ENCODE data around the gene RNF151. TPM values are rescaled to one million over a fixed set of nuclear protein-coding genes. Genes with fewer than 3 reads are reported as not detected.

The RNF151 gene
- total RNA-seq, 1 donor from 2014 or later = not detected

DNA sequence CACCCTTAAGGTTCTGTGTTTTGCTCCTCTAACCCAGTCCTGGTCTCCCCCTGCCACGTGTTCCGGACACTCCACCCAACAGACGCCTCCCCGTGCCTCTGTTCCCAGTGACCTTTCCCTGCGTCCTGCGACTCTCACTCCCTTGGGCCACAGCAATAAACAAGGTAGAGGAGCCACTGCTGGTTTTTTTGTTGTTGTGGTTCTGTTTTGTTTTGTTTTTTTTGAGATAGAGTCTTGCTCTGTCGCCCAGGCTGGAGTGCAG is 49.2 kb downstream of the RNF151 start:
- Histone ChIP-seq H3K27me3 (peaks cover 11% of the 10 kb centered on the region), H3K9me3 (no peaks in the 10 kb centered on the region), H3K4me3 (no peak overlapping the region), H3K4me1 (peaks cover 16% of the 10 kb centered on the region), H3K36me3 (no peaks in the 10 kb centered on the region), H3K27ac (no peak overlapping the region)
- DNase-seq (ENCODE audit: extremely low spot score in 2 of 2) = no peak
- intact Hi-C loops (cut with DNase I) = no loop called here
- TF ChIP-seq POLR2A (IDR thresholded peaks at IDR 0.05) (no peak), POLR2AphosphoS5 (IDR thresholded peaks at IDR 0.05; ENCODE audit: insufficient read depth in 1 of 2, low read depth in 1 of 2) (no peak)
- TF ChIP-seq, protein P1, sequence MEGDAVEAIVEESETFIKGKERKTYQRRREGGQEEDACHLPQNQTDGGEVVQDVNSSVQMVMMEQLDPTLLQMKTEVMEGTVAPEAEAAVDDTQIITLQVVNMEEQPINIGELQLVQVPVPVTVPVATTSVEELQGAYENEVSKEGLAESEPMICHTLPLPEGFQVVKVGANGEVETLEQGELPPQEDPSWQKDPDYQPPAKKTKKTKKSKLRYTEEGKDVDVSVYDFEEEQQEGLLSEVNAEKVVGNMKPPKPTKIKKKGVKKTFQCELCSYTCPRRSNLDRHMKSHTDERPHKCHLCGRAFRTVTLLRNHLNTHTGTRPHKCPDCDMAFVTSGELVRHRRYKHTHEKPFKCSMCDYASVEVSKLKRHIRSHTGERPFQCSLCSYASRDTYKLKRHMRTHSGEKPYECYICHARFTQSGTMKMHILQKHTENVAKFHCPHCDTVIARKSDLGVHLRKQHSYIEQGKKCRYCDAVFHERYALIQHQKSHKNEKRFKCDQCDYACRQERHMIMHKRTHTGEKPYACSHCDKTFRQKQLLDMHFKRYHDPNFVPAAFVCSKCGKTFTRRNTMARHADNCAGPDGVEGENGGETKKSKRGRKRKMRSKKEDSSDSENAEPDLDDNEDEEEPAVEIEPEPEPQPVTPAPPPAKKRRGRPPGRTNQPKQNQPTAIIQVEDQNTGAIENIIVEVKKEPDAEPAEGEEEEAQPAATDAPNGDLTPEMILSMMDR (IDR thresholded peaks at IDR 0.05) = no peak

DNA sequence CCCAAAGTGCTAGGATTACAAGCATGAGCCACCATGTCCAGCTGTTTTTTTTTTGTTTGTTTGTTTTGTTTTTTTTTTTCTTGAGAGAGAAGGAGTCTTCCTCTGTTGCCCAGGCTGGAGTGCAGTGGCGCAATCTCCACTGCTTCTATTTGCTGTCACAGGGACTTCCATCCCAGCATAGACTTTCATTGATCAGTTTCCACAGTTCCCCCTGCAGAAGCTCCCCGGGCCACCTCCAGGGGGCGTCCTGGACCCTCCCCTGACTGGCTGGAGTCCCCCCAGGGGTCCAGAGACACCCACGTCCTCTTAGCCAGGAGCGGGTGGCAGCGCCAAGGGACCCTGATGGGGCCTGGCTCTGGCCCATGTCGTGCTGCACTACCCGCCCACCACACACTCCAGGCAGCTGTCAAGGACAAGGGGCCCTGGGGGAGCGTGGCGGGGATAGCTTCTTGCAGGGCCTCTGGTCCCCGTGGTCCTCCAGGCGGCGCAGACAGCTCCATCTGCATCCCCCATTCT is 49.8 kb downstream of the RNF151 start:
- TF ChIP-seq POLR2A (IDR thresholded peaks at IDR 0.05) (no peak), POLR2AphosphoS5 (IDR thresholded peaks at IDR 0.05; ENCODE audit: insufficient read depth in 1 of 2, low read depth in 1 of 2) (no peak)
- TF ChIP-seq, protein P1 (IDR thresholded peaks at IDR 0.05) = no peak
- no peak for DNase-seq (ENCODE audit: extremely low spot score in 2 of 2)
- intact Hi-C loops (cut with DNase I) = no loop called here
- Histone ChIP-seq H3K36me3 (no peaks in the 10 kb centered on the region), H3K27me3 (peaks cover 11% of the 10 kb centered on the region), H3K9me3 (no peaks in the 10 kb centered on the region), H3K27ac (no peak overlapping the region), H3K4me1 (peaks cover 16% of the 10 kb centered on the region), H3K4me3 (no peak overlapping the region)

Small RNA genes within 50 kb of the gene (small RNA-seq; reads per million reads assigned to genes)
- gene AC005363.2 = not detected
- gene RN7SL219P = not detected
- gene SNORA10 = not detected
- gene SNORA64 = not detected

Other genes with a start within 250 kb of the RNF151 start
- 96.0 TPM for gene NME3, start 195.3 kb upstream of the RNF151 start, total RNA-seq
- 13.5 TPM for gene EME2, start 194.0 kb upstream of the RNF151 start, total RNA-seq
- gene MRPS34, start 193.7 kb upstream of the RNF151 start, total RNA-seq = 89.6 TPM
- 75.9 TPM for gene SPSB3, start 184.3 kb upstream of the RNF151 start, total RNA-seq
- 40.8 TPM for gene NUBP2, start 183.9 kb upstream of the RNF151 start, total RNA-seq
- not detected for gene IGFALS, start 173.2 kb upstream of the RNF151 start, total RNA-seq
- 71.5 TPM for gene HAGH, start 140.0 kb upstream of the RNF151 start, total RNA-seq
- 53.5 TPM for gene FAHD1, start 139.7 kb upstream of the RNF151 start, total RNA-seq
- not detected for gene MEIOB, start 94.7 kb upstream of the RNF151 start, total RNA-seq
- 4.4 TPM for gene HS3ST6, start 48.4 kb upstream of the RNF151 start, total RNA-seq
- 53.0 TPM for gene MSRB1, start 23.7 kb upstream of the RNF151 start, total RNA-seq
- not detected for gene RPL3L, start 12.2 kb upstream of the RNF151 start, total RNA-seq
- 132 TPM for gene NDUFB10, start 7.3 kb upstream of the RNF151 start, total RNA-seq
- 3,117 TPM for gene RPS2, start 2.0 kb upstream of the RNF151 start, total RNA-seq
- 44.2 TPM for gene TBL3, start 5.2 kb downstream of the RNF151 start, total RNA-seq
- 1.2 TPM for gene NOXO1, start 14.6 kb downstream of the RNF151 start, total RNA-seq
- gene GFER, start 17.3 kb downstream of the RNF151 start, total RNA-seq = 11.5 TPM
- 8.3 TPM for gene SYNGR3, start 23.1 kb downstream of the RNF151 start, total RNA-seq
- gene ZNF598, start 43.0 kb downstream of the RNF151 start, total RNA-seq = 51.8 TPM
- not detected for gene NPW, start 52.9 kb downstream of the RNF151 start, total RNA-seq
- 44.7 TPM for gene NHERF2, start 60.0 kb downstream of the RNF151 start, total RNA-seq
- 28.5 TPM for gene NTHL1, start 81.0 kb downstream of the RNF151 start, total RNA-seq
- 78.6 TPM for gene TSC2, start 81.1 kb downstream of the RNF151 start, total RNA-seq
- 153 TPM for gene PKD1, start 169.0 kb downstream of the RNF151 start, total RNA-seq
- gene RAB26, start 181.8 kb downstream of the RNF151 start, total RNA-seq = 1.5 TPM
- gene TRAF7, start 188.9 kb downstream of the RNF151 start, total RNA-seq = 38.8 TPM
- 0.25 TPM for gene CASKIN1, start 229.7 kb downstream of the RNF151 start, total RNA-seq
- 51.6 TPM for gene MLST8, start 238.6 kb downstream of the RNF151 start, total RNA-seq
- gene BRICD5, start 244.0 kb downstream of the RNF151 start, total RNA-seq = 9.6 TPM
- gene PGP, start 248.0 kb downstream of the RNF151 start, total RNA-seq = 15.5 TPM

Measured in vagina (tissue), 2 donors.